HepG2 (cell line): ENCODE measurements around the gene UBE2C. TPM values are rescaled to one million over a fixed set of nuclear protein-coding genes. Genes with fewer than 3 reads are reported as not detected.

Experiments
- FLYWCH1 ChIP-seq: sonication (generic); formaldehyde crosslinking; IDR thresholded peaks from 2 replicates; pipeline ENCODE4 v1.8.1; 2023; ENCODE audit warnings: mild to moderate bottlenecking, missing genetic modification reagents
- HDAC6 ChIP-seq: fragments of 200-600 bp; sonication (generic); IDR thresholded peaks from 2 replicates; pipeline ENCODE4 v1.7.0; 2017; ENCODE audit warnings: mild to moderate bottlenecking, antibody characterized with exemption, low read length, low read depth
- IKZF5 ChIP-seq: IDR thresholded peaks from 2 replicates; pipeline ENCODE4 v1.6.1; 2018; ENCODE audit warnings: missing genetic modification reagents, mild to moderate bottlenecking, missing compliant biosample characterization
- POGZ ChIP-seq: sonication (generic); formaldehyde crosslinking; IDR thresholded peaks from 2 replicates; pipeline ENCODE4 v1.4.0; 2020; ENCODE audit warnings: mild to moderate bottlenecking, missing genetic modification reagents
- RELA ChIP-seq: sonication (generic); formaldehyde crosslinking; IDR thresholded peaks from 2 replicates; pipeline ENCODE4 v1.4.0; 2020; ENCODE audit warnings: missing genetic modification reagents
- THRA ChIP-seq: sonication (generic); formaldehyde crosslinking; IDR thresholded peaks from 2 replicates; pipeline ENCODE4 v1.4.0; 2020; ENCODE audit warnings: missing genetic modification reagents, borderline replicate concordance
- XBP1 ChIP-seq: sonication (generic); formaldehyde crosslinking; IDR thresholded peaks from 2 replicates; pipeline ENCODE4 v1.5.0; 2020; ENCODE audit warnings: missing genetic modification reagents
- ZKSCAN1 ChIP-seq: fragments of 150-350 bp; IDR thresholded peaks from 2 replicates; pipeline ENCODE4 v1.6.1; 2014; ENCODE audit warnings: low read length
- ZNF484 ChIP-seq: sonication (generic); formaldehyde crosslinking; IDR thresholded peaks from 2 replicates; pipeline ENCODE4 v1.5.1; 2020; ENCODE audit warnings: mild to moderate bottlenecking, low read depth, missing genetic modification reagents, borderline replicate concordance
- ZNF607 ChIP-seq: sonication (generic); formaldehyde crosslinking; IDR thresholded peaks from 2 replicates; pipeline ENCODE4 v1.5.1; 2020; ENCODE audit warnings: missing genetic modification reagents, mild to moderate bottlenecking, borderline replicate concordance
- ZNF749 ChIP-seq: sonication (generic); formaldehyde crosslinking; IDR thresholded peaks from 2 replicates; pipeline ENCODE4 v1.8.0; 2022; ENCODE audit warnings: mild to moderate bottlenecking, missing genetic modification reagents, moderate library complexity, borderline replicate concordance
- polyA plus RNA-seq, 8 experiments: library from polyadenylated mRNA; depleted of rRNA in 3 of 8; stranded (reverse) in 7 of 8; unstranded in 1 of 8; fragments of >200 nt; fragmentation: Illumina TruSeq in 4 of 8; extraction: Trizol in 4 of 8; gene quantifications; 2 replicates each; pipeline versions ENCODE4 v1.2.1 to v1.2.3, GENCODE V29; 2011 to 2016; ENCODE audit warnings: low read depth in 4 of 8, missing spikeins in 1 of 8, mixed read lengths in 1 of 8; ENCODE audit not compliant: insufficient read depth in 1 of 8
- total RNA-seq, 5 experiments: library from RNA; depleted of rRNA; stranded (reverse); fragments of >200 nt; fragmentation: Illumina TruSeq; extraction: Trizol; gene quantifications; 2 replicates each; pipeline ENCODE4 v1.2.3, GENCODE V29; 2016; ENCODE audit warnings: low read depth in 1 of 5
- TF ChIP-seq, protein P1 (sequence below): sonication (generic); formaldehyde crosslinking; IDR thresholded peaks from 2 replicates; pipeline ENCODE4 v1.4.0; 2020; ENCODE audit warnings: mild to moderate bottlenecking, missing genetic modification reagents, borderline replicate concordance
- TF ChIP-seq, protein P2 (sequence below): sonication (generic); formaldehyde crosslinking; IDR thresholded peaks from 2 replicates; pipeline ENCODE4 v1.5.0; 2020; ENCODE audit warnings: missing genetic modification reagents

The UBE2C gene
- total and polyA plus RNA-seq, 2 of the 13 experiments (the other 11 are each of a cell fraction or from before 2014, with no cell fraction given): 100 to 123 TPM

- TF ChIP-seq, protein P1, sequence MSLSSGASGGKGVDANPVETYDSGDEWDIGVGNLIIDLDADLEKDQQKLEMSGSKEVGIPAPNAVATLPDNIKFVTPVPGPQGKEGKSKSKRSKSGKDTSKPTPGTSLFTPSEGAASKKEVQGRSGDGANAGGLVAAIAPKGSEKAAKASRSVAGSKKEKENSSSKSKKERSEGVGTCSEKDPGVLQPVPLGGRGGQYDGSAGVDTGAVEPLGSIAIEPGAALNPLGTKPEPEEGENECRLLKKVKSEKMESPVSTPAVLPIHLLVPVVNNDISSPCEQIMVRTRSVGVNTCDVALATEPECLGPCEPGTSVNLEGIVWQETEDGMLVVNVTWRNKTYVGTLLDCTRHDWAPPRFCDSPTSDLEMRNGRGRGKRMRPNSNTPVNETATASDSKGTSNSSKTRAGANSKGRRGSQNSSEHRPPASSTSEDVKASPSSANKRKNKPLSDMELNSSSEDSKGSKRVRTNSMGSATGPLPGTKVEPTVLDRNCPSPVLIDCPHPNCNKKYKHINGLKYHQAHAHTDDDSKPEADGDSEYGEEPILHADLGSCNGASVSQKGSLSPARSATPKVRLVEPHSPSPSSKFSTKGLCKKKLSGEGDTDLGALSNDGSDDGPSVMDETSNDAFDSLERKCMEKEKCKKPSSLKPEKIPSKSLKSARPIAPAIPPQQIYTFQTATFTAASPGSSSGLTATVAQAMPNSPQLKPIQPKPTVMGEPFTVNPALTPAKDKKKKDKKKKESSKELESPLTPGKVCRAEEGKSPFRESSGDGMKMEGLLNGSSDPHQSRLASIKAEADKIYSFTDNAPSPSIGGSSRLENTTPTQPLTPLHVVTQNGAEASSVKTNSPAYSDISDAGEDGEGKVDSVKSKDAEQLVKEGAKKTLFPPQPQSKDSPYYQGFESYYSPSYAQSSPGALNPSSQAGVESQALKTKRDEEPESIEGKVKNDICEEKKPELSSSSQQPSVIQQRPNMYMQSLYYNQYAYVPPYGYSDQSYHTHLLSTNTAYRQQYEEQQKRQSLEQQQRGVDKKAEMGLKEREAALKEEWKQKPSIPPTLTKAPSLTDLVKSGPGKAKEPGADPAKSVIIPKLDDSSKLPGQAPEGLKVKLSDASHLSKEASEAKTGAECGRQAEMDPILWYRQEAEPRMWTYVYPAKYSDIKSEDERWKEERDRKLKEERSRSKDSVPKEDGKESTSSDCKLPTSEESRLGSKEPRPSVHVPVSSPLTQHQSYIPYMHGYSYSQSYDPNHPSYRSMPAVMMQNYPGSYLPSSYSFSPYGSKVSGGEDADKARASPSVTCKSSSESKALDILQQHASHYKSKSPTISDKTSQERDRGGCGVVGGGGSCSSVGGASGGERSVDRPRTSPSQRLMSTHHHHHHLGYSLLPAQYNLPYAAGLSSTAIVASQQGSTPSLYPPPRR (CRISPR knock-in tag): peak; percentile 66; the same call in 1 of the 2 replicates
- TF ChIP-seq THRA (CRISPR knock-in tag) (peak; percentile 43), RELA (0 out of 2 replicates have a peak, but pooled peaks have one; percentile 71), IKZF5 (CRISPR knock-in tag) (peak; percentile 68), POGZ (CRISPR knock-in tag) (peak; percentile 67), HDAC6 (no peak), XBP1 (CRISPR knock-in tag) (no peak), ZNF484 (no peak), ZNF749 (CRISPR knock-in tag) (no peak), ZNF607 (CRISPR knock-in tag) (no peak), ZKSCAN1 (no peak), FLYWCH1 (CRISPR knock-in tag) (no peak)
- TF ChIP-seq, protein P2, sequence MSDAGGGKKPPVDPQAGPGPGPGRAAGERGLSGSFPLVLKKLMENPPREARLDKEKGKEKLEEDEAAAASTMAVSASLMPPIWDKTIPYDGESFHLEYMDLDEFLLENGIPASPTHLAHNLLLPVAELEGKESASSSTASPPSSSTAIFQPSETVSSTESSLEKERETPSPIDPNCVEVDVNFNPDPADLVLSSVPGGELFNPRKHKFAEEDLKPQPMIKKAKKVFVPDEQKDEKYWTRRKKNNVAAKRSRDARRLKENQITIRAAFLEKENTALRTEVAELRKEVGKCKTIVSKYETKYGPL (CRISPR knock-in tag): no peak
Observed at GRCh38 chr20:45863543-45864470, 51.4 kb downstream of the UBE2C start (continued).
